Peyer's patch (tissue), 4 donors: Measurements from ENCODE around the gene RNF112. TPM values are rescaled to one million over a fixed set of nuclear protein-coding genes. Genes with fewer than 3 reads are reported as not detected.

Experiments
- DNase-seq, 3 donors: peaks; one replicate each; pipeline ENCODE4 v3.0.0-alpha.2; 2017 to 2019
- H3K27ac ChIP-seq, 4 donors: fragments of 200-600 bp; sonication (generic); one replicate each; pipeline ENCODE4 v1.5.1; 2016 to 2019
- H3K27me3 ChIP-seq, 2 donors: fragments of 200-600 bp; sonication (generic); one replicate each; pipeline ENCODE4 v1.5.1; 2019
- H3K36me3 ChIP-seq, 3 donors: fragments of 200-600 bp; sonication (generic); one replicate each; pipeline ENCODE4 v1.5.1; 2016 to 2019
- H3K4me1 ChIP-seq, 4 donors: fragments of 200-600 bp; sonication (generic); one replicate each; pipeline ENCODE4 v1.5.1; 2016 to 2019
- H3K4me3 ChIP-seq, 4 donors: fragments of 200-600 bp; sonication (generic); 1 replicate in 3 of 4; 2 replicates in 1 of 4; pipeline ENCODE4 v1.5.1; 2016 to 2019; ENCODE audit warnings: mild to moderate bottlenecking in 1 of 4
- H3K9me3 ChIP-seq, 4 donors: fragments of 200-600 bp; sonication (generic); one replicate each; pipeline ENCODE4 v1.5.1; 2016 to 2019; ENCODE audit warnings: mild to moderate bottlenecking in 1 of 4
- CTCF ChIP-seq, 6 experiments: fragments of 450-650 bp in 4 of 6; fragments of 200-600 bp in 2 of 6; sonication (generic) in 1 of 6; IDR thresholded peaks; one replicate each; pipeline ENCODE4 v1.5.1; 2017 to 2019; ENCODE audit warnings: antibody characterized with exemption in 6 of 6, mild to moderate bottlenecking in 3 of 6, moderate library complexity in 1 of 6
- POLR2A ChIP-seq, 2 donors: fragments of 450-650 bp; IDR thresholded peaks; one replicate each; pipeline ENCODE4 v1.5.1; 2017; ENCODE audit warnings: antibody characterized with exemption in 2 of 2, mild to moderate bottlenecking in 2 of 2, moderate library complexity in 2 of 2
- total RNA-seq, 4 donors: library from RNA; depleted of rRNA; stranded (reverse); fragments of >200 nt; gene quantifications; one replicate each; pipeline ENCODE4 v1.1.0, GENCODE V29; 2016

The RNF112 gene
- total RNA-seq, 4 donors from 2014 or later: 1.2 to 47.0 (median 2.0) TPM

DNA sequence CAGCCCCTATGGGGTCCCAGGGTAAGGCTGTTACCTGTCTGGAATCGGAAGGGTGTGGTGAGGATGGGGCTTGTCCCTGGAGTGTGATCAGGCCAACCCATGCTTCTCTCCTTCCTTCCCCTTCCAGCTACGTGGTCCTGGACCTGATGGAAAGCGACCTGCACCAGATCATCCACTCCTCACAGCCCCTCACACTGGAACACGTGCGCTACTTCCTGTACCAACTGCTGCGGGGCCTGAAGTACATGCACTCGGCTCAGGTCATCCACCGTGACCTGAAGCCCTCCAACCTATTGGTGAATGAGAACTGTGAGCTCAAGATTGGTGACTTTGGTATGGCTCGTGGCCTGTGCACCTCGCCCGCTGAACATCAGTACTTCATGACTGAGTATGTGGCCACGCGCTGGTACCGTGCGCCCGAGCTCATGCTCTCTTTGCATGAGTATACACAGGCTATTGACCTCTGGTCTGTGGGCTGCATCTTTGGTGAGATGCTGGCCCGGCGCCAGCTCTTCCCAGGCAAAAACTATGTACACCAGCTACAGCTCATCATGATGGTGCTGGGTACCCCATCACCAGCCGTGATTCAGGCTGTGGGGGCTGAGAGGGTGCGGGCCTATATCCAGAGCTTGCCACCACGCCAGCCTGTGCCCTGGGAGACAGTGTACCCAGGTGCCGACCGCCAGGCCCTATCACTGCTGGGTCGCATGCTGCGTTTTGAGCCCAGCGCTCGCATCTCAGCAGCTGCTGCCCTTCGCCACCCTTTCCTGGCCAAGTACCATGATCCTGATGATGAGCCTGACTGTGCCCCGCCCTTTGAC, 30.3 kb upstream of the RNF112 start:
- TF ChIP-seq POLR2A (IDR thresholded peaks at IDR 0.05) (no peak), CTCF (IDR thresholded peaks at IDR 0.05) (no peak)
- Histone ChIP-seq H3K27me3 (no peaks in the 10 kb centered on the region), H3K4me3 (no peak overlapping the region), H3K4me1 (peaks cover 0 to 51% (median 7%) of the 10 kb centered on the region in 4 donors), H3K36me3 (peaks cover 0 to 51% (median 0%) of the 10 kb centered on the region in 3 donors), H3K27ac (no peak overlapping the region), H3K9me3 (no peaks in the 10 kb centered on the region)
- DNase-seq: peak in 1 of 3 donors; percentile 48

DNA sequence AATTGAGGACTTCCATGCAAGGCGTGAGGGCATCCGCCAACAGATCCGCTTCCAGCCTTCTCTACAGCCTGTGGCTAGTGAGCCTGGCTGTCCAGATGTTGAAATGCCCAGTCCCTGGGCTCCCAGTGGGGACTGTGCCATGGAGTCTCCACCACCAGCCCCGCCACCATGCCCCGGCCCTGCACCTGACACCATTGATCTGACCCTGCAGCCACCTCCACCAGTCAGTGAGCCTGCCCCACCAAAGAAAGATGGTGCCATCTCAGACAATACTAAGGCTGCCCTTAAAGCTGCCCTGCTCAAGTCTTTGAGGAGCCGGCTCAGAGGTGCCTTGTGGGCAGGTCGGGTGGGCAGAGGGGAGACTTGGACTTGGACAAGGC, 29.7 kb upstream of the RNF112 start:
- H3K4me3 ChIP-seq: no peak overlapping the region
- peak in 1 of 3 donors; percentile 42 for DNase-seq
- H3K36me3 ChIP-seq: peaks cover 0 to 51% (median 0%) of the 10 kb centered on the region in 3 donors
- H3K9me3 ChIP-seq: no peaks in the 10 kb centered on the region
- TF ChIP-seq POLR2A (IDR thresholded peaks at IDR 0.05) (no peak), CTCF (IDR thresholded peaks at IDR 0.05) (no peak)
- H3K27ac ChIP-seq: no peak overlapping the region
- peaks cover 0 to 58% (median 9%) of the 10 kb centered on the region in 4 donors for H3K4me1 ChIP-seq
- H3K27me3 ChIP-seq: no peaks in the 10 kb centered on the region

- H3K4me3 ChIP-seq: no peak overlapping the region
- TF ChIP-seq CTCF (IDR thresholded peaks at IDR 0.05) (no peak), POLR2A (IDR thresholded peaks at IDR 0.05) (no peak)
- H3K9me3 ChIP-seq: no peaks in the 10 kb centered on the region
- DNase-seq: peak in 1 of 3 donors; percentile 41
- H3K27me3 ChIP-seq: no peaks in the 10 kb centered on the region
- H3K4me1 ChIP-seq: peaks cover 0 to 60% (median 8%) of the 10 kb centered on the region in 4 donors
- peak overlapping the region in 2 of 4 donors; percentile 23 to 38 for H3K27ac ChIP-seq
- peaks cover 0 to 51% (median 0%) of the 10 kb centered on the region in 3 donors for H3K36me3 ChIP-seq
Measured at GRCh38 chr17:19381741-19382444, 29.1 kb upstream of the RNF112 start.

GRCh38 chr17:19382531-19383444, 28.2 kb upstream of the RNF112 start:
- Histone ChIP-seq H3K36me3 (peaks cover 0 to 51% (median 0%) of the 10 kb centered on the region in 3 donors), H3K27ac (peak overlapping the region in 1 of 4 donors; percentile 25), H3K4me3 (no peak overlapping the region), H3K4me1 (peaks cover 6 to 65% (median 8%) of the 10 kb centered on the region in 4 donors), H3K27me3 (no peaks in the 10 kb centered on the region), H3K9me3 (no peaks in the 10 kb centered on the region)
- DNase-seq: peak in 1 of 3 donors; percentile 40
- TF ChIP-seq POLR2A (IDR thresholded peaks at IDR 0.05) (no peak), CTCF (IDR thresholded peaks at IDR 0.05) (no peak)
